NT2/D1 (cell line): ENCODE measurements around the gene SMTN.

ENCODE experiments used
- SUZ12 ChIP-seq: IDR thresholded peaks from 2 replicates; pipeline ENCODE4 v1.6.1; 2011; ENCODE audit not compliant: insufficient read length, insufficient read depth; ENCODE audit errors: extremely low read depth
- YY1 ChIP-seq: IDR thresholded peaks from 2 replicates; pipeline ENCODE4 v1.6.1; 2011; ENCODE audit not compliant: insufficient read length, insufficient read depth
- ZNF274 ChIP-seq: IDR thresholded peaks from 2 replicates; pipeline ENCODE4 v1.6.1; 2011; ENCODE audit warnings: mild to moderate bottlenecking, low read depth, low read length

GRCh38 chr22:31080164-31080847 is 812 bp upstream of the SMTN start:
- no peak for TF ChIP-seq YY1
- no peak for TF ChIP-seq ZNF274
- no peak for TF ChIP-seq SUZ12
